Tibial nerve (tissue), 4 donors: ENCODE measurements around the gene TK1.

ENCODE experiments used
- EP300 ChIP-seq, 2 donors: sonication (generic); formaldehyde crosslinking; IDR thresholded peaks; one replicate each; pipeline ENCODE4 v1.6.1; 2017; ENCODE audit warnings: antibody characterized with exemption in 2 of 2, mild to moderate bottlenecking in 1 of 2
- POLR2A ChIP-seq, 2 donors: fragments of 450-650 bp; IDR thresholded peaks; one replicate each; pipeline ENCODE4 v1.6.1; 2017; ENCODE audit warnings: antibody characterized with exemption in 2 of 2, mild to moderate bottlenecking in 2 of 2, moderate library complexity in 2 of 2
- TF ChIP-seq, protein P1 (sequence below), 5 experiments: fragments of 200-600 bp in 3 of 5; fragments of 450-650 bp in 2 of 5; sonication (generic) in 3 of 5; IDR thresholded peaks; one replicate each; pipeline ENCODE4 v1.5.1; 2016 to 2019; ENCODE audit warnings: antibody characterized with exemption in 5 of 5, mild to moderate bottlenecking in 3 of 5, moderate library complexity in 2 of 5

DNA sequence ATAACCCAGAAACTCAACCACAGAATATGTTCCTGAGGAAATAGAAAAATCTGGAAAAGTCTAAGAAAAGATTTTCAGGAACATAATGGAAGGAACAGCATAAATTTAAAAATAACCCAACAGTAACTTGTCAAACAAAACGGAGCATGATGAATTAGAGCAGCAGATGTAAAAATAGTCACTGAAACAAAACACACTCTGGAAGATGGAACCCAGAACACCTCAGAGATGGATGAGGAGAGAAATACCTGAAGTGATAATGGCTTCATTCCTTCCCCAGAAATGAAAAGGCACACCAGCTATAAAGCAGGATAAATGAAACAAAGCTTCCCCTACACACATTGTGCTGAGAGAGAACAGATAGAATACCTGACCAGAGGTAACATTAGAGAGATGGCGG is 6.3 kb downstream of the TK1 start:
- TF ChIP-seq, protein P1, sequence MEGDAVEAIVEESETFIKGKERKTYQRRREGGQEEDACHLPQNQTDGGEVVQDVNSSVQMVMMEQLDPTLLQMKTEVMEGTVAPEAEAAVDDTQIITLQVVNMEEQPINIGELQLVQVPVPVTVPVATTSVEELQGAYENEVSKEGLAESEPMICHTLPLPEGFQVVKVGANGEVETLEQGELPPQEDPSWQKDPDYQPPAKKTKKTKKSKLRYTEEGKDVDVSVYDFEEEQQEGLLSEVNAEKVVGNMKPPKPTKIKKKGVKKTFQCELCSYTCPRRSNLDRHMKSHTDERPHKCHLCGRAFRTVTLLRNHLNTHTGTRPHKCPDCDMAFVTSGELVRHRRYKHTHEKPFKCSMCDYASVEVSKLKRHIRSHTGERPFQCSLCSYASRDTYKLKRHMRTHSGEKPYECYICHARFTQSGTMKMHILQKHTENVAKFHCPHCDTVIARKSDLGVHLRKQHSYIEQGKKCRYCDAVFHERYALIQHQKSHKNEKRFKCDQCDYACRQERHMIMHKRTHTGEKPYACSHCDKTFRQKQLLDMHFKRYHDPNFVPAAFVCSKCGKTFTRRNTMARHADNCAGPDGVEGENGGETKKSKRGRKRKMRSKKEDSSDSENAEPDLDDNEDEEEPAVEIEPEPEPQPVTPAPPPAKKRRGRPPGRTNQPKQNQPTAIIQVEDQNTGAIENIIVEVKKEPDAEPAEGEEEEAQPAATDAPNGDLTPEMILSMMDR (IDR thresholded peaks at IDR 0.05), result no peak
- TF ChIP-seq EP300 (IDR thresholded peaks at IDR 0.05) (no peak), POLR2A (IDR thresholded peaks at IDR 0.05) (no peak)
